Neural progenitor cell (in vitro differentiated cells): Measurements from ENCODE around the gene PRRC2C.

Experiments used
- CTCF ChIP-seq: fragments of 200-600 bp; sonication (generic); IDR thresholded peaks from 2 replicates; pipeline ENCODE4 v1.5.1; 2017; ENCODE audit warnings: antibody characterized with exemption, mild to moderate bottlenecking
- EZH2 ChIP-seq: fragments of 200-600 bp; sonication (generic); IDR thresholded peaks from 2 replicates; pipeline ENCODE4 v1.6.1; 2017; ENCODE audit warnings: antibody characterized with exemption, mild to moderate bottlenecking, moderate library complexity
- EZH2phosphoT487 ChIP-seq: fragments of 200-600 bp; sonication (generic); IDR thresholded peaks from 2 replicates; pipeline ENCODE4 v1.6.1; 2017; ENCODE audit warnings: antibody characterized with exemption

DNA sequence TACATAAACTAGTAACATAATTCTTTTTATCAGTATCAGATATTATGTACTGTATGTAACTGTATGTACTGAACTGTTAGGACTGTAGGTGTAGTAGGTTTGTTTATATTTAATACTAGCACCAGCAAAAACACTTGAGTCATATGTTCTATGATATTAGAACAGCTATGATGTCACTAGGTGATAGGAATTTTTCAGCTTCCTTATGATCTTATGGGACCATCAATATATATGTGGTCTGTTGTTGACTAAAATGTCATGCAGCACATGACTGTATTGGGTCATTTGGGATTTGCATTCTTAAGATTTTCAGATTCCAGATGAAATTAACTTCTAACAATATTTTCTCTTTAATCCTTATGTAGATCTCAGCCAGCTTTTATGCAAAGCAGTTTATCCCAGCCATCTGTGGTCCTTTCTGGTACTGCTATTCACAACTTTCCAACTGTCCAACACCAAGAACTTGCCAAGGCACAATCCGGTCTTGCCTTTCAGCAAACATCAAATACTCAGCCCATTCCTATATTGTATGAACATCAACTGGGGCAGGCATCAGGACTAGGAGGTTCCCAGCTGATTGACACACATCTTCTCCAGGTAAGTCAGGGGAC is 98.4 kb downstream of the PRRC2C start:
- TF ChIP-seq CTCF (no peak), EZH2 (no peak), EZH2phosphoT487 (no peak)
